Lung (tissue), 12 donors: ENCODE results near the gene MPV17L2. TPM values are rescaled to one million over a fixed set of nuclear protein-coding genes. Genes with fewer than 3 reads are reported as not detected.
"Not testable (repeated sequence)": the region's sequence is repeated elsewhere in the genome, so short reads cannot be mapped to it uniquely, and the experiment has no call there.

Experiments used
- ATAC-seq: fragments of 200-7000 bp; cut with Tn5 transposase; one replicate; pipeline ENCODE4 v1.9.1; 2020; ENCODE audit warnings: moderate number of reproducible peaks; ENCODE audit not compliant: insufficient read depth, low FRiP score
- DNase-seq, 3 donors: peaks; one replicate each; pipeline ENCODE4 v3.0.0-alpha.2; 2013 to 2017
- H3K27ac ChIP-seq, 2 donors: one replicate each; pipeline ENCODE4 v1.5.1; 2013; ENCODE audit warnings: mild to moderate bottlenecking in 2 of 2, moderate library complexity in 2 of 2, control low read depth in 1 of 2, inconsistent platforms in 1 of 2, low read depth in 1 of 2, low read length in 1 of 2
- H3K27me3 ChIP-seq, 3 donors: one replicate each; pipeline ENCODE4 v1.5.1; 2013; ENCODE audit warnings: low read length in 2 of 3; ENCODE audit not compliant: control insufficient read depth in 3 of 3, insufficient read depth in 3 of 3
- H3K36me3 ChIP-seq, 4 donors: one replicate each; pipeline ENCODE4 v1.5.1; 2013; ENCODE audit warnings: low read length in 4 of 4, mild to moderate bottlenecking in 1 of 4, moderate library complexity in 1 of 4; ENCODE audit not compliant: control insufficient read depth in 4 of 4, insufficient read depth in 4 of 4
- H3K4me1 ChIP-seq, 5 donors: one replicate each; pipeline ENCODE4 v1.5.1; 2013; ENCODE audit warnings: low read length in 5 of 5, mild to moderate bottlenecking in 2 of 5, moderate library complexity in 1 of 5; ENCODE audit not compliant: control insufficient read depth in 5 of 5, insufficient read depth in 5 of 5
- H3K4me3 ChIP-seq: one replicate; pipeline ENCODE4 v1.5.1; 2013; ENCODE audit warnings: mild to moderate bottlenecking, control low read depth, moderate library complexity
- H3K9ac ChIP-seq, 2 donors: one replicate each; pipeline ENCODE4 v1.5.1; 2013; ENCODE audit warnings: low read length in 2 of 2, control low read depth in 1 of 2; ENCODE audit not compliant: insufficient read depth in 1 of 2
- H3K9me3 ChIP-seq, 4 donors: one replicate each; pipeline ENCODE4 v1.5.1; 2013; ENCODE audit warnings: low read length in 3 of 4, mild to moderate bottlenecking in 1 of 4, moderate library complexity in 1 of 4; ENCODE audit not compliant: control insufficient read depth in 4 of 4, insufficient read depth in 3 of 4
- CTCF ChIP-seq: IDR thresholded peaks from 2 replicates; pipeline ENCODE4 v1.5.1; 2012; ENCODE audit warnings: mild to moderate bottlenecking; ENCODE audit errors: control extremely low read depth, extremely low read depth
- WGBS, 2 donors: extraction: QIAGEN DNeasy Blood & Tissue Kit; methylation state at CpG; one replicate each; pipeline ENCODE4 v1.1.7; 2013; 5-methylcytosine and 5-hydroxymethylcytosine counted together
- polyA plus RNA-seq, 2 donors: library from polyadenylated mRNA; stranded (reverse); fragments of 200-250 nt; gene quantifications; one replicate each; pipeline ENCODE4 v1.2.1, GENCODE V29; 2013
- total RNA-seq, 2 donors: library from RNA; depleted of rRNA in 1 of 2; stranded (reverse); fragments of >200 nt in 1 of 2; gene quantifications; one replicate each; pipeline ENCODE4 v1.2.1, GENCODE V29; 2014 to 2021
- donor health status: control.
- donor health status: control.
- donor health status: Bipolar disorder and iron deficiency.
- donor health status: healthy.
- donor health status: DM: yes; HTN: yes; CAD: no.

The MPV17L2 gene
- total and polyA plus RNA-seq, 4 donors: 3.2 to 28.0 (median 18.2) TPM

- peak overlapping the region; percentile 1 to 62 for H3K9ac ChIP-seq
- 35 to 40% methylated on average over 22 of the region's 22 CpGs for WGBS, 2 donors
- H3K4me3 ChIP-seq: no peak overlapping the region
- DNase-seq (peak; percentile 94 to 96 (median 95)), ATAC-seq (no peak)
- H3K27me3 ChIP-seq: no peaks in the 10 kb centered on the region
- no peaks in the 10 kb centered on the region for H3K9me3 ChIP-seq
- peak overlapping the region; percentile 45 to 80 for H3K27ac ChIP-seq
- no peak for TF ChIP-seq CTCF
- H3K36me3 ChIP-seq: peaks cover 0 to 30% (median 9%) of the 10 kb centered on the region in 4 donors
- peaks cover 0 to 35% (median 19%) of the 10 kb centered on the region in 5 donors for H3K4me1 ChIP-seq
Measured at GRCh38 chr19:18156841-18157464, 36.1 kb upstream of the MPV17L2 start.

GRCh38 chr19:18157465-18158063 lies 35.5 kb upstream of the MPV17L2 start:
- H3K9ac ChIP-seq: peak overlapping the region in 1 of 2 donors; percentile 62
- H3K27me3 ChIP-seq: no peaks in the 10 kb centered on the region
- DNase-seq (peak; percentile 43 to 62 (median 50)), ATAC-seq (no peak)
- WGBS, 2 donors: 50 to 54% methylated on average over 18 of the region's 18 CpGs
- TF ChIP-seq CTCF: no peak
- H3K27ac ChIP-seq: peak overlapping the region; percentile 45 to 80
- H3K4me1 ChIP-seq: peaks cover 0 to 35% (median 19%) of the 10 kb centered on the region in 5 donors
- H3K9me3 ChIP-seq: no peaks in the 10 kb centered on the region
- peaks cover 0 to 33% (median 12%) of the 10 kb centered on the region in 4 donors for H3K36me3 ChIP-seq
- no peak overlapping the region for H3K4me3 ChIP-seq

GRCh38 chr19:18158467-18158866 lies 34.6 kb upstream of the MPV17L2 start:
- no peak for ATAC-seq
- TF ChIP-seq CTCF: no peak

GRCh38 chr19:18159059-18159616 lies 33.9 kb upstream of the MPV17L2 start:
- peaks cover 0 to 29% (median 19%) of the 10 kb centered on the region in 5 donors for H3K4me1 ChIP-seq
- WGBS, 2 donors: 93% methylated on average over 5 to 6 of the region's 6 CpGs
- ATAC-seq, H3K4me3 ChIP-seq, H3K27ac ChIP-seq, H3K9me3 ChIP-seq, H3K27me3 ChIP-seq, H3K9ac ChIP-seq, DNase-seq: not testable (repeated sequence)
- peaks cover 0 to 38% (median 20%) of the 10 kb centered on the region in 4 donors for H3K36me3 ChIP-seq

More at GRCh38 chr19:18158467-18158866, 34.6 kb upstream of the MPV17L2 start:
- Histone ChIP-seq H3K9me3 (no peaks in the 10 kb centered on the region), H3K27me3 (no peaks in the 10 kb centered on the region), H3K4me3 (no peak overlapping the region), H3K9ac (no peak overlapping the region), H3K27ac (no peak overlapping the region), H3K36me3 (peaks cover 0 to 36% (median 18%) of the 10 kb centered on the region in 4 donors), H3K4me1 (peaks cover 0 to 35% (median 19%) of the 10 kb centered on the region in 5 donors)
- DNase-seq: no peak
- 60 to 71% methylated on average over 4 of the region's 4 CpGs for WGBS, 2 donors
